ENCODE measurements around the gene DNAAF1.

DNAAF1 gene

GRCh38 chr16:84161037-84161436, 15.9 kb downstream of the DNAAF1 start:
- DNase-seq (ENCODE audit: low spot score): no peak

- DNase-seq (ENCODE audit: low spot score): no peak
Measured at GRCh38 chr16:84161801-84162200, 16.7 kb downstream of the DNAAF1 start.

DNA sequence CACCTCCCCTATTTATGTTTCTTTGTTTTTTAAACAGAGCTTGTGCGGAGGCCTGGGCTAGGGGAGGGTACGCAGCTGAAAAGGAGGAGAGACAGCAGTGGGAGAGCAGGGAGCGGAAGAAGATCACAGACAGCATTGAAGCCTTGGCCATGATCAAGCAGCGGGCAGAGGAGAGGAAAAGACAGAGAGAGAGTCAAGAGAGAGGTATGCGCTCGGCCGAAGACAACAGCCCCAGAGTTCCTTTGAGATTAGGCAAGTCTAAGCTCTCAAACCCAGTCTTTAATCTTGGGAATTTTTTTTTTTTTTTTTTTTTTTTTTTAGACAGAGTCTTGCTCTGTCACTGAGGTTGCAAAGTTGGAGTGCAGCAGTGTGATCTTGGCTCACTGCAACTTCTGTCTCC, 20.6 kb downstream of the DNAAF1 start:
- DNase-seq (ENCODE audit: low spot score): no peak

DNA sequence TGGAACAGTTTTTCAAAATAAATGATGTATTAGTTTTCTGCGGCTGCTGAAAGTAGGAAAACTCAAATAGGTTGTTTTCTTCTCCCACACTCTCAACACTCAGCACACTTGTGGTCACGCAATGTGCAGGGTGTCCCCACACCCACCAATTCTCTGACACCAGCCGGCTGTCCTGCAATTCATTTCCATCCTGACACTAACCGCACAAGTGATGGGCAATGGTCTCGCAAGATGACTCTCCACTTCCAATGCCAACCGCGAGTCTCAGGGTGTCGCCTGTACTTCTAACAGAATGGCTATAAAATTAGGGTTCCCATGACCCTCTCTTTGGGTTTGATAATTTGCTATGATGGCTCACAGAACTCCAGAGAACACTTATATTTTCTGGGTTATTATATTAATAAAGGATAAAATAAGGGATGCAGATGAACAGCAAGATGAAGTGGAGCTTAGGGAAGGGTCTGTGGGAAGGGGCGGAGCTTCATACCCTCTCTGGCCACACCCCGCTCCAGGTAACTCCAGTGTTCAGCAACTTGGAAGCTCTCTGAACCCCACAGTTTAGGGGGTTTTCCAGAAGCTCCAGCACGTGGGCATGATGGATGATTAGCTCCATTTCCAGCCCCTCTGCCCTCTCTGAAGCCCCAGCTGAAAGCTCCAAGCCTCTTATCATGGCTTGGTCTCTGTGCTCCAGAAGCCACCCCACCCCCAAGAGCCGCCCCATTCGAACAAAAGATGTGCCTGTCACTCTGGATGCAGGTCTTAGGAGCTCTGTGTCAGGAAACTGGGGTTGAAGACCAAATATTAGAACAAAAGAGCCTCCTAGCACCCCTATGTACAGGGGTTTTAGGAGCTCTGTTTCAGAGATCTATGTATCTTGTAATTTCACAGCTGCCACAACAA, 21.9 kb downstream of the DNAAF1 start:
- DNase-seq (ENCODE audit: low spot score): no peak

GRCh38 chr16:84169765-84170310, 24.7 kb downstream of the DNAAF1 start:
- no peak for DNase-seq (ENCODE audit: low spot score)

- no peak for DNase-seq (ENCODE audit: low spot score)
Measured at GRCh38 chr16:84174396-84174795, 29.3 kb downstream of the DNAAF1 start.

DNA sequence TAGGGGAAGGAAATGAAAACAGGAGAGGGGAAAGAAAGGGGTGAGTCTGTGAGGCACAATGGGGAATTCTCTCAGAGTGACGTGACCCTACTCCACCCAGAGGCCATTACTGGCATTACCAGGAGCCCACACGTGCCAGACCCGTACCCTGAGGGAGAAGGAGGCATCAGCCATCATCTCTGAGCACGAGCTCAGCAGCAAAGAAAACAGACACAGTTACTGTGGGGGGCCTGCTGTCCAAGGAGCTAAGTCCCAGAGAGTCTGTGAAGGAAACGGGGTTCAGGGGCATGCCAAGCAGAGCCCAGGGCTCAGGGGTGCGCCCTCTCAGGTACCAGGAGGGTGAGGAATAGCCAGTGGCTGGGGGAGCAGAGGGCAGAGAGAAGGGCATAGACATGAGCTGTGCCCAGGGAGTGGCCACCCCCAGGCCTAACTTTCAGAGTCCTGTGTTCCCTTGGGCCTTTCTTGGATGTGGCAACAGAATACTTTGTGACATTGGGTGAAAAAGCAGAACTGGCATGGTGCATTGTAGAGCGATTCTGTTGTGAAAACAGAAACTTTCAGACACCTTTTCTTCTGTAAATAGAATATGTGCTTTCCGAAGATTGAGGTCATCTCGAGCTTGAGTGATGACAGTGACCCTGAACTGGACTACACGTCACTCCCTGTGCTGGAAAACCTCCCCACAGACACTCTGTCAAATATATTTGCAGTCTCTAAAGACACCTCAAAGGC, 30.4 kb downstream of the DNAAF1 start:
- DNase-seq (ENCODE audit: low spot score): no peak

- DNase-seq (ENCODE audit: low spot score): no peak
Measured at GRCh38 chr16:84176192-84177053, 31.3 kb downstream of the DNAAF1 start.

DNA sequence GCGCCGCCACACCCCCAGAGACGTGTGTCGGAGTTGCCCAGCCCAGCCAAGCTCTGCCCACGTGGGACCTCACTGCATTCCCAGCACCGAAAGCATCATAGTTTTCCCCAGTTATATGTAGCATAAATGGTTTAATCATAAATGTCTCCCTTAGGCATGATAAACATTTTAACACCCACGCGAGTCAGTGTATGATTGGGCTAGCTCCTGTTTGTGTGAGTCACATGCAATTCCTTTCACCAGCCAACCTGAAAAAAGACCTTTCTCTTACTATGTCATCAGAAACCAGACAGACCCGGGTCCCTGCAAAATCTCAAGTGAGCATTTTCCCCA, 32.6 kb downstream of the DNAAF1 start:
- no peak for DNase-seq (ENCODE audit: low spot score)

GRCh38 chr16:84178146-84178765, 33.1 kb downstream of the DNAAF1 start:
- DNase-seq (ENCODE audit: low spot score): no peak

- DNase-seq (ENCODE audit: low spot score): no peak
Measured at GRCh38 chr16:84178892-84179611, 33.9 kb downstream of the DNAAF1 start.

- no peak for DNase-seq (ENCODE audit: low spot score)
Measured at GRCh38 chr16:84179612-84180320, 34.7 kb downstream of the DNAAF1 start.

DNA sequence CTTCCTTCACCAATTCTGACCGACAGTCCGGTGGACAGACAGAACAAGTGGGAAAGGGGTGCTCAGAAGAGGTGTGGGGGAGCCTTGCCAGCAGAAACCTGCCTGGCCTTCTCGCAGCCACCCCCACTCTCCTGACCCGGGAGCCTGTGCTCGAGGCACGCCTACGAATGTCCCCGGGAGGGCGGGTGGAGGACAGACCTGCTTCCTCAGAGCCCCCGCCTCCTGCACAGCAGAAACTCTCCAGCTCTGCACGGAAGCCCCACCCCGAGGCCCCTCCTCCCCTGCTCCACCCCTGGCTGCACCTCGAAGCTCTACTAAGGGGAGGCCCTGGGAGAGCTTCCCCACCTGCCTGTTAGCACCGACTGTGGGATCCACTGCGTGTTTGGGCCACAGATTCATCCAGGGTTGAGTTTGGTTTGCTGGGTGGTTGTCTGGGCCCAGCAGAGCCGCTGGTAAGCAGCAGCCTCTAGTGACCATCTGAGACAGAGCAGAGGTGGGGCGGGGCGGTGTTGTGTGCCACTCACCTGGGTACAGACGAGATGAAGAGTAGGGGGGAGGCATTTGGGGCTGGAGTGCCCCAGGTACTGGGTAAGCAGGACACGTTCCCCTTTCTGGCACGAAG, 35.5 kb downstream of the DNAAF1 start:
- DNase-seq (ENCODE audit: low spot score): no peak

- no peak for DNase-seq (ENCODE audit: low spot score)
Measured at GRCh38 chr16:84181144-84181915, 36.2 kb downstream of the DNAAF1 start.

GRCh38 chr16:84182104-84182503, 37.0 kb downstream of the DNAAF1 start:
- DNase-seq (ENCODE audit: low spot score): no peak

DNA sequence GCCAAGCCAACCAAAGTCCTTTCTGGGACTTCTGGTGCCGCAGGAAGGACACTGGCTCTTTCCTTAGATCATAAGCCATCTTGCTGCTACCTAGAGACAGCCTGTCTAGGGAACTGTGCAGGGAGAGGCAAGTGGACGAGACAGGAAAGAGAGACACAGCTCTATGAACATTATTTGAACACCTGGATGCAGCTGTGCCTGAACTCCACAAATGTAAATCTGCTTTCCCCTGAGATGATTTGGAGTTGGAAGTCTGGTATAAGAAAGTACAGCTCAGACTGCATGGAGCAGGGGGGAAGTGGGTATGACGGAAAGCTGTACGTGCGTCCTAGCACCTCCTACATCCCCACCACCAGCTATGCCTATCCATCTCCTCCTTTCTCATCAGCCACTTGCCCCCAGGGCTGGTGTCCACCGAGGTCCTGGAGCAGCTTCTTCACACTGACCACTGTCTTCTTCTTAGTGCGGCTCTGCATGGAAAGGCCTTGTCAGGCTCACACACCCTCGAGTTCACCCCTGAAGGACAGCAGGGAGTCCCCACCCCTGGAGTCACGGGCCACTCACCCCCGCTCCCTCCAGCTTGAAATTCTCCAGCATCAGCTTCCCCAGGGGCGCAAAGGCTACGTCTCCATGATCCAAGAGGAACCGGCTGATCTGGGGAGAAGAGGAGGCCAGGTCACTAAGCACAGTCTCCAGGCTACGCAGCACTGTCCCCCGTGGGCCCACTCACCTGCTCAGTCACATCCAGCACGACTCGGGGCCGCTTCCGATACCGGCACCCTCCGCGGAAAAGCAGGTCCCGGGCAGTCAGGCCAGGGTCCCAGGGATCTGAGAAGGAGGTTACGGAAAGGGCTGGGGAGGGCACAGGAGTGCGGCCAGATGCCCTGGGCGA, 37.8 kb downstream of the DNAAF1 start:
- DNase-seq (ENCODE audit: low spot score): no peak

- no peak for DNase-seq (ENCODE audit: low spot score)
Measured at GRCh38 chr16:84183572-84183875, 38.4 kb downstream of the DNAAF1 start.

- DNase-seq (ENCODE audit: low spot score): no peak
Measured at GRCh38 chr16:84183911-84184591, 38.9 kb downstream of the DNAAF1 start.

All from kidney capillary endothelial cell (primary cell).